PC-3 (cell line): ENCODE measurements around the gene ZNF384.

Source experiments
- CTCF ChIP-seq: fragments of 300-600 bp; sonication (generic); conservative IDR thresholded peaks from 2 replicates; pipeline ENCODE4 v1.5.1; 2017; ENCODE audit warnings: antibody characterized with exemption, low read depth, mild to moderate bottlenecking, low read length
- EZH2phosphoT487 ChIP-seq: fragments of 300-600 bp; sonication (generic); IDR thresholded peaks from 2 replicates; pipeline ENCODE4 v1.6.1; 2018; ENCODE audit warnings: mild to moderate bottlenecking, antibody characterized with exemption, low read length, borderline replicate concordance

GRCh38 chr12:6734506-6735387 lies 45.6 kb upstream of the ZNF384 start:
- TF ChIP-seq CTCF (no peak), EZH2phosphoT487 (no peak)
